Progenitor cell of endocrine pancreas (in vitro differentiated cells): ENCODE data around the gene DENND1A. TPM values are rescaled to one million over a fixed set of nuclear protein-coding genes. Genes with fewer than 3 reads are reported as not detected.

Experiments used
- DNase-seq: peaks from one replicate; pipeline ENCODE4 v3.0.0; 2021; ENCODE audit warnings: low spot score; ENCODE audit not compliant: unreplicated experiment
- H3K27ac Mint-ChIP-seq: 2 replicates; pipeline ENCODE4 v1.8.0; 2021; ENCODE audit warnings: mild to moderate bottlenecking, moderate library complexity, mixed read lengths
- H3K27me3 Mint-ChIP-seq: 2 replicates; pipeline ENCODE4 v1.8.0; 2021; ENCODE audit warnings: mixed read lengths
- H3K36me3 Mint-ChIP-seq: 2 replicates; pipeline ENCODE4 v1.8.0; 2022; ENCODE audit warnings: mixed read lengths; ENCODE audit not compliant: insufficient read depth
- H3K4me1 Mint-ChIP-seq: 2 replicates; pipeline ENCODE4 v1.8.0; 2021; ENCODE audit warnings: low read depth, mixed read lengths
- H3K4me3 Mint-ChIP-seq: 2 replicates; pipeline ENCODE4 v1.8.0; 2021; ENCODE audit warnings: low read depth, mild to moderate bottlenecking, moderate library complexity, mixed read lengths
- H3K9me3 Mint-ChIP-seq: 2 replicates; pipeline ENCODE4 v1.8.0; 2021; ENCODE audit warnings: low read depth, mixed read lengths
- CTCF ChIP-seq: fragments of 200-600 bp; sonication (generic); IDR thresholded peaks from one replicate; pipeline ENCODE4 v1.5.0; 2021; ENCODE audit warnings: antibody characterized with exemption, mild to moderate bottlenecking; ENCODE audit not compliant: unreplicated experiment
- total RNA-seq: library from RNA; stranded (reverse); gene quantifications from 2 replicates; pipeline ENCODE4 v1.2.1, GENCODE V29; 2021

DENND1A gene
- total RNA-seq, 1 donor from 2014 or later, result 20.1 TPM

GRCh38 chr9:123556464-123557435 is 373.2 kb downstream of the DENND1A start:
- Mint-ChIP-seq H3K9me3 (no peaks in the 10 kb centered on the region), H3K27me3 (peaks cover 12% of the 10 kb centered on the region), H3K36me3 (peaks cover 14% of the 10 kb centered on the region), H3K4me1 (peaks cover 5% of the 10 kb centered on the region), H3K27ac (no peak overlapping the region), H3K4me3 (no peak overlapping the region)
- TF ChIP-seq CTCF, result no peak
- DNase-seq, result no peak

GRCh38 chr9:123555646-123556045 is 374.3 kb downstream of the DENND1A start:
- Mint-ChIP-seq H3K9me3 (no peaks in the 10 kb centered on the region), H3K27me3 (peaks cover 9% of the 10 kb centered on the region), H3K36me3 (peaks cover 11% of the 10 kb centered on the region), H3K4me1 (peaks cover 6% of the 10 kb centered on the region), H3K4me3 (no peak overlapping the region), H3K27ac (no peak overlapping the region)
- TF ChIP-seq CTCF, result no peak
- no peak for DNase-seq

- Mint-ChIP-seq H3K4me1 (peaks cover 18% of the 10 kb centered on the region), H3K36me3 (peaks cover 10% of the 10 kb centered on the region), H3K4me3 (no peak overlapping the region), H3K27ac (no peak overlapping the region), H3K9me3 (no peaks in the 10 kb centered on the region), H3K27me3 (peaks cover 20% of the 10 kb centered on the region)
- no peak for TF ChIP-seq CTCF
- DNase-seq, result no peak
These were observed 377.4 kb downstream of the DENND1A start for GRCh38 chr9:123552530-123552929.

GRCh38 chr9:123551734-123552133 is 378.2 kb downstream of the DENND1A start:
- no peak for DNase-seq
- Mint-ChIP-seq H3K27me3 (peaks cover 21% of the 10 kb centered on the region), H3K27ac (peak overlapping the region; percentile 30), H3K36me3 (peaks cover 7% of the 10 kb centered on the region), H3K4me1 (peaks cover 18% of the 10 kb centered on the region), H3K9me3 (no peaks in the 10 kb centered on the region), H3K4me3 (no peak overlapping the region)
- TF ChIP-seq CTCF, result no peak

- Mint-ChIP-seq H3K4me1 (peaks cover 18% of the 10 kb centered on the region), H3K9me3 (no peaks in the 10 kb centered on the region), H3K36me3 (peaks cover 1% of the 10 kb centered on the region), H3K27me3 (peaks cover 21% of the 10 kb centered on the region), H3K27ac (peak overlapping the region; percentile 38), H3K4me3 (no peak overlapping the region)
- no peak for TF ChIP-seq CTCF
- DNase-seq, result no peak
These were observed 379.1 kb downstream of the DENND1A start for GRCh38 chr9:123550797-123551196.
